Measurements from ENCODE around the gene AKR1C1. TPM values are rescaled to one million over a fixed set of nuclear protein-coding genes. Genes with fewer than 3 reads are reported as not detected.

The AKR1C1 gene
- total and polyA plus RNA-seq, 9 of the 15 experiments (the other 6 are each of a cell fraction or from before 2014, with no cell fraction given), result 43.5 to 180 (median 82.4) TPM

- DNase-seq (ENCODE audit: extremely low read depth in 1 of 4, low spot score in 3 of 4), result no peak
- no peak for FAIRE-seq
- no peak overlapping the region for H3K27ac ChIP-seq (ENCODE audit: extremely low read depth, low read depth, low read length)
- no peaks in the 10 kb centered on the region for H4K20me1 ChIP-seq (replicated peaks; ENCODE audit: control insufficient read depth, insufficient read depth, low read length)
- intact Hi-C loops (cut with micrococcal nuclease), result no loop called here
- no peaks in the 10 kb centered on the region for H3K79me2 ChIP-seq (ENCODE audit: control insufficient read depth, insufficient read depth, low read length)
- no peak overlapping the region for H3K4me2 ChIP-seq (ENCODE audit: insufficient read depth, low read length)
- ChIA-PET CTCF (ENCODE audit: low intra/inter-chr PET ratio) (no interaction called here), POLR2A (no interaction called here)
- no peaks in the 10 kb centered on the region for H3K27me3 ChIP-seq (ENCODE audit: control insufficient read depth in 2 of 2, insufficient read depth in 2 of 2, low read length in 2 of 2)
- H3K9me3 ChIP-seq (replicated peaks; ENCODE audit: control insufficient read depth, insufficient read depth, low read depth, low read length), result peaks cover 19% of the 10 kb centered on the region
- no peak overlapping the region for H3K4me3 ChIP-seq
- no TSS peak for BruUV-seq (replicated peaks)
- no peaks in the 10 kb centered on the region for H3K36me3 ChIP-seq (ENCODE audit: control insufficient read depth, insufficient read depth, low read length)
- in situ Hi-C loops (cut with MboI), result no loop called here
- H3K9ac ChIP-seq (ENCODE audit: insufficient read depth in 1 of 2, low read depth in 2 of 2, low read length in 2 of 2), result no peak overlapping the region
- no peak overlapping the region for H2AFZ ChIP-seq (ENCODE audit: low read depth, low read length)
- no peaks in the 10 kb centered on the region; a peak in 1 of 5 replicates for H3K4me1 ChIP-seq (replicated peaks in 1 of 2; ENCODE audit: control insufficient read depth in 2 of 2, insufficient read depth in 2 of 2, low read length in 2 of 2)
- no peak for ATAC-seq
- H3K9me1 ChIP-seq (ENCODE audit: control insufficient read depth, insufficient read depth, low read length), result no peaks in the 10 kb centered on the region
- TF ChIP-seq RBM25 (IDR thresholded peaks at IDR 0.05; ENCODE audit: low read depth, low read length, severe bottlenecking) (peak; percentile 9), CBFA2T2 (conservative IDR thresholded peaks at IDR 0.05) (no peak), GATAD2A (IDR thresholded peaks at IDR 0.05) (no peak), RBM15 (IDR thresholded peaks at IDR 0.05; ENCODE audit: insufficient read depth, low read length) (no peak), JUN (IDR thresholded peaks at IDR 0.05; ENCODE audit: borderline replicate concordance, low read depth, low read length) (no peak), JUN (CRISPR knock-in tag; IDR thresholded peaks at IDR 0.05; ENCODE audit: borderline replicate concordance) (no peak), BCL6 (CRISPR knock-in tag; IDR thresholded peaks at IDR 0.05) (no peak), CBX5 (IDR thresholded peaks at IDR 0.05; ENCODE audit: borderline replicate concordance, low read depth) (peak; percentile 36; the same call in 1 of the 2 replicates), MLX (CRISPR knock-in tag; conservative IDR thresholded peaks at IDR 0.05) (no peak), ZBTB5 (IDR thresholded peaks at IDR 0.05) (no peak), FOXJ3 (CRISPR knock-in tag; IDR thresholded peaks at IDR 0.05) (no peak), ZEB2 (IDR thresholded peaks at IDR 0.05) (0 out of 2 replicates have a peak, but pooled peaks have one; percentile 17), TRIM24 (IDR thresholded peaks at IDR 0.05) (peak in 1 of 2 experiments; percentile 69; a peak in 2 of 4 replicates), MNT (conservative IDR thresholded peaks at IDR 0.05) (no peak), E2F1 (CRISPR knock-in tag; IDR thresholded peaks at IDR 0.05) (no peak), ATF6 (CRISPR knock-in tag; IDR thresholded peaks at IDR 0.05) (no peak)
Measured at GRCh38 chr10:4926400-4926799, 36.8 kb upstream of the AKR1C1 start.
